ENCODE measurements around the gene ADAMTS6.

GRCh38 chr5:65423623-65424022 is 58.1 kb downstream of the ADAMTS6 start:
- TF ChIP-seq POLR2AphosphoS5 (IDR thresholded peaks at IDR 0.05; ENCODE audit: low read depth, low read length) (no peak), POLR2A (IDR thresholded peaks at IDR 0.05; ENCODE audit: low read depth, low read length) (no peak), TAF1 (IDR thresholded peaks at IDR 0.05; ENCODE audit: low read depth, low read length) (no peak), SPI1 (IDR thresholded peaks at IDR 0.05; ENCODE audit: low read depth, low read length) (no peak)

Measured in GM12891 (cell line).